Measurements from ENCODE around the gene CSAD.

The CSAD gene

GRCh38 chr12:53180220-53180930 lies at the start of gene CSAD, which contains the start of gene ZNF740:
CSAD (minus strand) TSS chr12:53180925; CDS start chr12:53173470, 7,455 bp downstream.
ZNF740 (plus strand) TSS chr12:53180722; CDS start chr12:53181984, 1,262 bp downstream.
- DNase-seq: peak; percentile 97

GRCh38 chr12:53230108-53230845 lies 49.6 kb upstream of the CSAD start:
- no peak for DNase-seq

- DNase-seq: no peak
These were observed 48.7 kb upstream of the CSAD start for GRCh38 chr12:53229454-53229853.

GRCh38 chr12:53227836-53228235 lies 47.1 kb upstream of the CSAD start:
- DNase-seq: no peak

- DNase-seq: no peak
These were observed 46.6 kb upstream of the CSAD start for GRCh38 chr12:53227341-53227740.

DNA sequence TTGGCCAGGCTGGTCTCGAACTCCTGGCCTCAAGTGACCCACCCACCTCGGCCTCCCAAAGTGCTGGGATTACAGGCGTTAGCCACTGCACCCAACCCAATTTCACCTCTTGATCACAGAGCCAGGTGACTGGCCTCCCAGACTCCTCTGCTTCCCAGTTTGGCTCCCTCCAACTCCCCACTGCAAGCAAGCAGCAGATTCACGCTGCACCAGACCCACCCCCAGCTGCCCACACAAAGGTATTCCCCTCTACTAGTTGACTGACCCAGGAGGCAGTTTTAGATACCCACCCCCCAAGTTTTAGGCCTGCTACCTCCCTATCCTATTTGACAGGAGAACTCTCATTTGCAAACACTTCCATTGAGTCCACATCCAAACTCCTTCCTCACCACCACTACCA lies 46.1 kb upstream of the CSAD start:
- no peak for DNase-seq

DNA sequence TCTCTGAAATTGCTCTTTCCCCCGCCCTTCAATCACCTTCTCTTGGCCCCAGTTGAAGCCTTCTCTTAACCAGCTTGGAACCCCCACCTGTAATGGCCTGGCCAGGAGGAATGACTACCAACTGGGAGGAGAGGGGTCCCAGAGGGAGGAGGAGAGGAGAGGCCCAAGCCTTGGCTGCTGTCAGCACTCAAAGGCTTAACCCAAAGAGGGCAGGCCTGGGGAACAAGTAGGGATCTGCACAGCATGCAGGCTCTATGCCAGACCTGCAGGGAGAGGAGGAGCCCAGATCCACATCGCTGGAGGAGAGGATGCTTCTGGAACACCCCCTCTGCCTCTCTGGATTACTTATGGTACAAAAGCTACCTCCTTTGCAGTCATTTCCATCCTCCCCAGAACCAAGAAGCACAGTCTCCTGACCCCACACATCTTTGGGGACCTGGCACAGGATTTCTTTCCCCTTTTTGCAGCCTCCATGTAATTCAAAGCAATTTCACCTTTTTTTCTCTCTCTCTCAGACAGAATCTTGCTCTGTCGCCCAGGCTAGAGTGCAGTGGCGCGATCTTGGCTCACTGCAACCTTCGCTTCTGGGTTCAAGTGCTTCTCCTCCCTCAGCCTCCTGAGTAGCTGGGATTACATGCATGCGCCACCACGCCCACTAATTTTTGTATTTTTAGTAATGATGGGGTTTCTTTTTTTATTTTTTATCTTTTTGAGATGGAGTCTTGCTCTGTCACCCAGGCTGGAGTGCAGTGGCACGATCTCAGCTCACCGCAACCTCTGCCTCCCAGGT lies 45.1 kb upstream of the CSAD start:
- no peak for DNase-seq

GRCh38 chr12:53224897-53225634 lies 44.3 kb upstream of the CSAD start:
- DNase-seq: no peak

DNA sequence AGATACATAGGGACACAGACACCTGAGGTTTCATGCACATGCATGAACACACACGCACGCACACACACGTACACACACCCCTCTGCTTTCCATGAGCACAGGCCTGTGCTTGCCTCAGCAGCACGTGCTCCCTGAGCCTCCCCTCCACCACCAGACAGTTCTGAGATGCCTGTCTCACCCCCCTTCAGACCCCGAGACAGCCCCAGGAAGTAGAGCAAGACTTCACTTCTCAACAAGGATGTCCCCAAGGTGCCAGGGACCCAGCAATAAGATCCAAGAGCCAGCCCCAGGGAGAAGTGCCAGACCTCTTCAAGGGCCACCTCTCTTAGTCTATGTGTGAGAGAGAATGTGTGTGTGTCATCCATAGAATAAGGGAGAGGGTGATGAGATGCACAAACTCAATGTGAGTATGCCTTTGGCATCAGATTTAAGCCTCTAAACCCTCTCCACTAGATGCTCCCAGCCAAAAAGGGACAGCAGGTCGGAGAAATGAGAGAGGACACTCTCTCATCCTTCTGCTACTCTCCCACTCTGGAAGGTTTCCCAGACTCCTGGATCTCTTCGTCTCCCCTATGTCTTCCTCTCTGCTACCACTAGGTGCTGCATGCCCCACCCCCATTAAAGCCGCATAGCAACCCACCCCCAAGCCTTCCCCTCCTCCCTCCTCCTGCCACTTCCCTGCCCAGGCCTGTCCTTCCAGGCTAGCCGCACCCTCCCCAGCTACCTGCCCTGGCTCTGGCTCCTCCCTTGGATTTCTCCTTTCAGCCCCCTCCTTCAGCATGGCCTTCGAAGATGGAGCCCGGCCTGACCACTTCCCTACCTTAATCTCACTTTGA lies 43.6 kb upstream of the CSAD start:
- no peak for DNase-seq

DNA sequence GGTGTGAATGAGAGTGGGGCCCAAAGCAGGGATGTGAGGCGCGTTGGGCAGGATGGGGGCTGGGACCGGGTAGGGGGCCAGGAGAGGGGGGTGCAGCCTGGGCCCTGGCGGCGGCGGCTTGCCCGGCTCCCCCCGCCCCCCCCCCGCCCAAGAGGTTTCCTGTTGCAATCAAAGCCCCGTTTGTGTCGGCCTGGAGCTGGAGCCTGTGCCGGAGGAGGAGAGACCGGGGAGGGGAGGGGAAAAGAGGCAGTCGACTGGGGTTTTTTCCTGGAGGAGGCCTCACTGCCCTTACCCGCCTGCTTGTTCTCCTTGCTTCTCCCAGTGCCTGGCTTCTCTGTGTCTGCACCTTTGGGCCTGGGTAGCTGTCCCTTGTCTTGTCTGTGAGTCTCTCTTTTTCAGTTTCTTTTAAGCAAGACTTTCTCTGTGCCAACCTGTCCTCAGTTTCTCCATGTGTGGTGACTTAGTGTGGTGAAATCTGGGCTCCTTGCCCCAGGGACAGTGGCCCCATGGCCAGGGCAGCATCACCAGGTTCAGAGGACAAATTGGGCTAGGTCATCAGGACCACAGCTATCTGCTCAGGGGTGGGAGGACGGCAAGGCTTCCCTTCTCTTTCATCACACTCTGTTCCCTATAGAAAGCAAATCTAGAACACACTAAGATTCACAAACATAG lies 42.8 kb upstream of the CSAD start:
- no peak for DNase-seq

DNA sequence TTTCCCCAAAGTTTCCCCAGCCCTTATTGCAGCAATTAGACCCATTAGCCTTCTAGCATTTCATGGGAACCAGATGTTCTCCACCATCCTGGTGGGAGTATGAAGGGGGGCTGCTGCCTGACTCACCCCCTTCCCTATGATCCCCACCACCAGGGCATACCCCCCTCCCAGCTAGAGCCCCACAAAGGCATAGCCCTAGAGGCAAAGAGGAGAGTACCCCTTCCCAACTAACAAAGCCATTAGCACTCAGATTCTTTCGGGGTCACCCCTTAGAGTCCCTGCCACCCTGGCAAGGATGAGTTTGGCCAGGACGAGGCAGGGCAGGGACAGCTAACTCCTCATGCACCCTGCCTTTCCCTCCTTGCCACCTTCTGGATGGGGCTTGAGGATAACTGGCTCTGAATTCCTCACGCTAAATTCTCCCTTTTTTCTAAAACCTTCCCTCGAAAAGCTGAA lies 42.1 kb upstream of the CSAD start:
- DNase-seq: no peak

DNA sequence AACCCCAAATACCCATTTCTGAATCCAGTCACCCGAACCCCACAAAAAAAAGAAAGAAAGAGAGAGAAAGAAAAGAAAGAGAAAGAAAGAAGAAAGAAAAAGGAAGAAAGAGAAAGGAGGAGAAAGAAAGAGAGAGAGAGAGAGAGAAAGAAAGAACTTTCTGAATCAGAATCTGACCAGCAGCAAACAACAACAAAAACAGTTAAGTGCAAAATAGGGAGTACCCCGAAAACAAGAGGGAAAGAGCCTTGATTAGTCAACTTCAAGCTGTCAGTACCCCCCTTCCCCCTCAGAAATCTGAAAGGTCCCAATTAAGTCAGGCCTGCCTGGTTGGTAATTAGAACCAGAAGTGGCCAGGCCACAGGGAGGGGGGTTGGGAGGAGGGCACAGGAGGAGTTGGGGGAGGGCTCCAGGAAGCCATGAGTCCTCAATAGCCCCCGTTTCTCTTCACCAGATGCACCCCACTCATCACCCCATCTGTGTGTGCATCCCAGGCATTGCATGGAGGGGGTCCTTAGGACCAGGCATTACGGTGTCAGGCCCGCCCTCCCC lies 41.5 kb upstream of the CSAD start:
- DNase-seq: no peak

DNA sequence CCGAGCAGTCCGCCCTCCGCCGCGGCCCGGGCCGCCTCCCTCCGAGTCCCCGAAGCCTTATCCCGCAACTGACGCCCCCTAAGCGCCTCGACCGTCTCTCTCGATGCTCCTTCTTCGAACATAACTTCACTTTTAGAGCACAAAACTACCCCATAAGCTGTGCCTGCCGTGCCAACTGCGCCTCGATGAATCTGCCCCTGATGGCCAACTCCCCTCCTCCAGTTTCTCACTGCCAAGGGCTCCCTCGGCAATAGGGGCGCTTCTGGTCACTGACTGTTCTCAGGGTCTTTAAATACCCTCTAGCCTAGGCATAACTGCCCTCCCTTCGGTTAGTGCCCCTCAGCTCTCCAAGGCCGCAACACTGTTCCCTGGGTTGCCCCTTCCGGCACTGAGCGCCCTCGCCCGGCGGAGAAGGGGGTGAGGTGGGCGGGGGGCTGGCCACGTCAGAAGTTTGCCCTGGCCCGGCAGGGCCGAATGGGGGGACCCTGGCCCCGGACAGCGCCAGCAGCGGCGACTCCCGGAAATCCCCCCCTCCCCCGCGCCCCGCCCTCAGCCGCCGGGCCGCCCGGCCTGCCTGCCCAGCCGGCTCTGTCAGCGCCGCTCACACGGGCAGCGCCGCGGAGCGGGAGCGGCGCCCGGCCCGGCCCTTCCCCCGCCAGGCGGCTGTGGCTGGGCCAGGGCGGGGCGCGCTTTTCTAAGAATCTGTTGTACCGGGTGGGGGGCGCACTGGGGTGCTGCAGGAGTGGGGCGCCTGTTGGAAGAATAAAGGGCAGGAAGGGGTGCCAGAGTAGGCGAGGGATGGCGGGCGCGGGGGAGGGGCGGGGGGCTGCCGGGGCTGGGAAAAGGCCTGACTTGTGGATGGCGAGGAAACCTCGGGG lies 40.7 kb upstream of the CSAD start:
- no peak for DNase-seq

- DNase-seq: peak; percentile 64
These were observed 40.0 kb upstream of the CSAD start for GRCh38 chr12:53220694-53221202.

- peak; percentile 78 for DNase-seq
These were observed 39.4 kb upstream of the CSAD start for GRCh38 chr12:53219956-53220693.

DNA sequence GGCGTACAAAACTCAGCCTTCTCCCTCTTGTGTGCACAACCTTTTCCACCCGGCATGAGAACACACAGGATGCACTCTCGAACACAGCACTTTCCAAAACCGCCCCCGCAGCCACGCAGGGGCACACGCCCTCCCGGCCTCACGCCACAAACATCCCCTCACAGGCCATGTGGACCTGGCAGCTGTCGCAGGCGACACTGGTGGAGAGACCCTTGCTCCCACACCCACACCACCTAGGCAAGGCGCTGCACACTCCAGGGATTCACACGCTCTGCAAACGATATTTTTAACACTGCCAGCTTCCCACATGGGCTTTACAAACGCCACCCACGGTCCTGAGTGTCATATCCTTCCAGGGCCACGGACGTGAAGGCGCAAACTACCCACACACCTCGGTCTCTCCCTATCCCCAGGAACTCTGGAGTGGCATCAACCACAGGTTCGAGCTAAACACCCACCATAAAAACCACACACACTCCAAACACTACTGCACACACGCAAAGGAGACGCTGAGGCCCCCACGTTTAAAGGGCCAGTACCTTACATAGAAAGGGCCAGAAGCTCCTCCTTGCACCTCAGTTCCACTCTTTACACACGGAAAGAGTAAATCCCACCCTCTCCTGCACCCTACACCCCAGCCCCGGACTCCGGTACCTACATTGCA lies 38.7 kb upstream of the CSAD start:
- DNase-seq: peak; percentile 50

DNA sequence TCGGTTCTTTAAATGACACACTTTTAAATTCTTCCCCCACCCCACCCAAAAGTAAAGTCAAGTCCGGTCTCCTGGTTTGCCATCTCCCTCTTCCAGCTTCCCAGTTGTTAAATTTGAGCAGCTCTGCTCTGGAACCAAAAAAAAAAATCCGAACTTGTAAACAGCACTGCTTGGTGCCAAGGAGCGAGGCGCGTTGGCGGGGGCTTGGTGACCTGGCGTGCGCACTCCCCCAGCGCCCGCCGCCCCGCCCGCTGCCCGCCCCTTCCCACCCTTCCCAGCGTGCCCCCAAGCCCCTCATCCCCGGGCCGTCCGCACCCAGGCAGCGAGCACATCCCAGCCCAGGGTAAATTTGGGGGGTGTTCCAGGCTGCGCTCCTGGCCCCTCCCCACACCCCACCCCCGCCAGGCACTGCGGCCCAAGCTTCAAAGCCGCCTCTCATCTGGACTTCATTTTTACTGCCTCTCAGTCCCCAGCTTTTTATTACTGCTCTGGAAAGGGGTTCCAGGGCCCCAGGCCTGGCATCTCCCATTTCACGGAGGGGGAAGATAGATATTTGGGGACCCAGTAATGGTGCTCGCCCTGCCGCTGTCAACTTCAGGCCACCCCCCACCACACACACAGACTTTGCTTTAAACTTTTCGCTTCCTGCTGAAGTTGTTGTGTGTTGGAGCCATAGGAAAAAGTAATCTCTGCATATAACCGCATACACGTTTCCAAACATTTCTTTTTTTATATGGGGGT lies 38.0 kb upstream of the CSAD start:
- DNase-seq: no peak

DNA sequence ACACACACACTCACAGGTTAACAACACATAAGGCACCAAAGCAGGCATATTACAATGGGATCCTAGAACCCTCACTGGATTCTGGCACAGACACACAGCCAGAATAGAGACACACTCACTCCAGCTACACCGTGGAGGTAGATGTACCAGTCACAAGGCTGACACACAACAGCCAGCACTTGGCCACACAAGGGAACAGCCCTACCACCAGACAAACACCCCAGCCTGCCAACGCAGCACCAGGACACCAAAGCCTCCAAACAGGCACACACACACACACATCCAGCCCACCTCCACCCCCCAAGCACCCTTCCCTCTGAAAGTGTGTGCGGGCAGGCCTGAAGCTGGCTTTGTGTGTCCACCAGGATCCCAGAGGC lies 37.2 kb upstream of the CSAD start:
- DNase-seq: no peak
